Esophagus mucosa (tissue), 1 donor: ENCODE results near the gene PPP1R1B. TPM values are rescaled to one million over a fixed set of nuclear protein-coding genes. Genes with fewer than 3 reads are reported as not detected.

Experiments
- ATAC-seq: fragments of 200-7000 bp; cut with Tn5 transposase; one replicate; pipeline ENCODE4 v1.9.1; 2020
- total RNA-seq: library from RNA; stranded (reverse); gene quantifications from one replicate; pipeline ENCODE4 v1.2.4, GENCODE V29; 2023
- donor health status: DM: yes; HTN: yes; CAD: no.

Gene PPP1R1B
- total RNA-seq, 1 donor from 2014 or later = 1.6 TPM

GRCh38 chr17:39617446-39618245, 9.1 kb upstream of the PPP1R1B start:
- ATAC-seq = peak; percentile 35

GRCh38 chr17:39618246-39618913, 8.4 kb upstream of the PPP1R1B start:
- no peak for ATAC-seq

- no peak for ATAC-seq
Measured at GRCh38 chr17:39618956-39619785, 7.6 kb upstream of the PPP1R1B start.

- no peak for ATAC-seq
Measured at GRCh38 chr17:39619786-39620101, 7.0 kb upstream of the PPP1R1B start.

GRCh38 chr17:39621523-39622379, 5.0 kb upstream of the PPP1R1B start:
- ATAC-seq = peak; percentile 81

- peak; percentile 36 for ATAC-seq
Measured at GRCh38 chr17:39622380-39623006, 4.3 kb upstream of the PPP1R1B start.

GRCh38 chr17:39623356-39623950, 3.3 kb upstream of the PPP1R1B start:
- ATAC-seq = peak; percentile 65

- ATAC-seq = no peak
Measured at GRCh38 chr17:39624313-39624712, 2.4 kb upstream of the PPP1R1B start.

GRCh38 chr17:39625198-39625785, 1.5 kb upstream of the PPP1R1B start:
- ATAC-seq = peak; percentile 10

GRCh38 chr17:39627047-39627711, 427 bp downstream of the PPP1R1B start:
- no peak for ATAC-seq

GRCh38 chr17:39627712-39628516, 1.2 kb downstream of the PPP1R1B start:
- no peak for ATAC-seq

GRCh38 chr17:39628655-39629493, 2.1 kb downstream of the PPP1R1B start:
- ATAC-seq = no peak

GRCh38 chr17:39629494-39629880, 2.7 kb downstream of the PPP1R1B start:
- ATAC-seq = no peak

- no peak for ATAC-seq
Measured at GRCh38 chr17:39629898-39630297, 3.1 kb downstream of the PPP1R1B start.

GRCh38 chr17:39631403-39631802, 4.7 kb downstream of the PPP1R1B start:
- ATAC-seq = no peak

- no peak for ATAC-seq
Measured at GRCh38 chr17:39632153-39632941, 5.6 kb downstream of the PPP1R1B start.

- ATAC-seq = no peak
Measured at GRCh38 chr17:39633570-39634183, 6.9 kb downstream of the PPP1R1B start.
